NCI-H2196 (cell line): ENCODE data around the gene PSMB7.

Source experiments
- DNase-seq: peaks from one replicate; lab custom pipeline; 2025; ENCODE audit not compliant: unreplicated experiment; lab: John Stamatoyannopoulos, UW

The PSMB7 gene

DNA sequence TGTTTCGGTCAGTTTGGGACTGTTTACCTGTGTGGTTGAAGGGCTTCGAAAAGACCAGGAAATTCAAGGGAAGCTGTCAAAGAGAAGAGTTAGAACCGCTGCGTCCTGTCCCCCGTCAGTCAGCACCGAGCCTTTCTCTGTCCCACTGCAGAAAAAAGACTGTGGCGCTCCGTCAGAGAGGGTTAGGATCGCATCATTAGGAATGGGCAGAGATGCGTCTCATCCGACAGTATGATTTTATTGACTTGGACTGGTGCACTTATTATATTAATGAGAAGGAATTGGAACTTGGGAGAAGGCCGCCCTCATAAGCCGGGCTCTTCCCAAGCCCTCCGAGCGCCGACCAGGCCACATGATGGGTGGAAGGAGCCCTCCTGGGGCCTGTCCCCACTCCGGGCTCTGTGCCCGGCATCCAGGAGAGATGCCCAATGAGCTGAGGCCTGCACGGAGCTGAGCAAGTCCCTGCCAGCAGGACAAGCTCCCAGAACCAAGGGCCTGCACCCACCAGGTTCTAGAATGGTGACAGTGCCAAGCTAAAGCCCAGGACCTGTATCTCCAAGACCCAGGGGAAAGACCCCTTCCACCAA, 85.9 kb downstream of the PSMB7 start:
- no peak for DNase-seq

DNA sequence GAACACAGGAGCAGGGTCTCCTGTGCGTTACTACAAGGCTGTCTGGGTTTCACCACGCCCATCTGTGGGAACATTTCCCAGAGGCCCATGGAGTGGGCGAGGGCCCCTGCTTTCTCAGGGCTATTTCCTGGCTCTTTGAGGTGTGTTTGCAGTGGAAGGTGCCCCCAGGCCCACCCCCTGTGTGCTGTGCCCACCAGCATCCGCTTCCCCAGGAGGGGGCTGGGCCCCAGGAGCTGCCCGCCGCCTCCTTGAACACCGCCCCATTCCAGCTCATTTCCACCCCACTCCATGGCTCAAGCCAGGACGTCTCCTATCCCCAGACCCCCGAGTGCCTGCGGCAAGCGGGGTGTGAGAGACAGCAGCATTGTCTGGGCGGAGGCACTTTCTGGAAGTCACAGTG, 87.0 kb downstream of the PSMB7 start:
- no peak for DNase-seq

DNA sequence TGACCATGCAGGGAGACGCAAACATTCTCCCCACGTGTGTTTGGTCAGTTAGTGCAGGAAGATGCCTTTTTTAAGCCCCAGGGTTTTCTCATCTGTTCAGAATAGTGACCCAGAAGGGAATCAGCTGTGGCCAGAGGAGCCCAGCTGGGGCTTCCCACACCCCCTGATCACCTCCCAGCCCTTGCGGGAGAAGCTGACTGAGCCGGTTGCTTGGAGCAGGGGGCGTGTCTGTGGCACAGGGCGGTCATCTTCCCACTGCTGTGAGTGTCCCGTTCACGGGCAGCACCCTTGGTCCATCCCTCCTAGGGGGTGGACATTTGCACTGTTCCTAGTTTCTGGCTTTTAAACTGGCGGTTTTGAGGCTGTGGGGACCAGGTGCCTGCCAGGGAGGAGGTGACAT, 87.8 kb downstream of the PSMB7 start:
- no peak for DNase-seq

DNA sequence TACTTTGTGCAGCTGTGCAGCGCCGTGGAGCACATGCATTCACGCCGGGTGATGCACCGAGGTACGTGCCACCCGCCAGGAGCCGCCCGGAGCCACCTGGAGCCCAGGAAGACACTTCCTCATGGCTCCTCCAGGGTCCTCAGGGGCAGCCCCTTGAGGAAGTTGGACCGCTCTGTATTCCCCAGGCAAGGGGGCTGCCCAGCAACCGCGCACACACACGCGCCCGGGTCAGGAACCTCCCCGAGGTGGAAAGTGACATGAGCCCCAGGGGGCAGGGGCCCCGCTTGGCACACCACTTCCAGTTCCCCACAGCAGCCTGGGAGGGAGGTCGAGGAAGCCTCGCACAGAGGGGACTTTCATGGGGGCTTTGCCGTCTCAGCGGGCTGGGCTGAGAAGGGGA, 88.9 kb downstream of the PSMB7 start:
- DNase-seq = no peak

DNA sequence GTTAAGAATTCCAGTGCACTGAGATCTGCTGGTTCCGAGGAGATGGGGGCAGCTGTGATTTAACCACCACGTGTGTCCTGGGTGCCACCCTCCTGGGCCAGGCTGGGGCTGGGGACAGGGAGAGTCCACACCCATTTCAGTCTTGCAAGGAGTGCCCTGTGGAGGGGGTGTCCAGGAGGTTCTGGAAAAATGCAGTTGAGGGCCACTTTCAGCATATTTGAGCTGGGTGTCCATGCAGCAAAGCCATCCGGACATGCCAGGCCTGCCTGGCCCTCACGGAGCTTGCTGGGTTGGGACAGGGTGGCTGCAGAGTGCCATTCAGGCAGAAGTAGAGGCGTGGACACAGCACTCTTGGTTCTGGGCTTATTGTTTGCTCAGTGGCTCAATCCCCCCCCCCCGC, 89.4 kb downstream of the PSMB7 start:
- no peak for DNase-seq

DNA sequence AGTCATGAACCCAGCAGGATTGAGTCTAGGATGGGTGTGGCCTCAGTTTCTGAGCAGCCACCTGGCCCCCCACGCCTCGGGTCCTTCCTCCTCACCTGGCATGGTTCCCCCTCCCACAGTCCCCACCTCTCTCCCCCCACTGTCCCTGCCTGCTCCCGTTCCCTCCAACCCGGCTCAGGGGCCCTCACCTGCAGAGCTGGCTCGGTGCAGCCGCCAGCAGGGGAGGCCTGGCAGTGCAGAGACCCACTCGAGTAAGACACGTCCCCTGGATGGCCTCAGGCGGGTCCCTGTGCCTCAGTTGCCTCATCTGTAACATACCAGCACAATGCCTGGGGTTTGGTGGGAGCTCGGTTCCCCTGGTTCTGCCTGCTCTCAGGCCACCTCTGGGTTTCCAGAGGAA, 91.3 kb downstream of the PSMB7 start:
- DNase-seq = no peak

DNA sequence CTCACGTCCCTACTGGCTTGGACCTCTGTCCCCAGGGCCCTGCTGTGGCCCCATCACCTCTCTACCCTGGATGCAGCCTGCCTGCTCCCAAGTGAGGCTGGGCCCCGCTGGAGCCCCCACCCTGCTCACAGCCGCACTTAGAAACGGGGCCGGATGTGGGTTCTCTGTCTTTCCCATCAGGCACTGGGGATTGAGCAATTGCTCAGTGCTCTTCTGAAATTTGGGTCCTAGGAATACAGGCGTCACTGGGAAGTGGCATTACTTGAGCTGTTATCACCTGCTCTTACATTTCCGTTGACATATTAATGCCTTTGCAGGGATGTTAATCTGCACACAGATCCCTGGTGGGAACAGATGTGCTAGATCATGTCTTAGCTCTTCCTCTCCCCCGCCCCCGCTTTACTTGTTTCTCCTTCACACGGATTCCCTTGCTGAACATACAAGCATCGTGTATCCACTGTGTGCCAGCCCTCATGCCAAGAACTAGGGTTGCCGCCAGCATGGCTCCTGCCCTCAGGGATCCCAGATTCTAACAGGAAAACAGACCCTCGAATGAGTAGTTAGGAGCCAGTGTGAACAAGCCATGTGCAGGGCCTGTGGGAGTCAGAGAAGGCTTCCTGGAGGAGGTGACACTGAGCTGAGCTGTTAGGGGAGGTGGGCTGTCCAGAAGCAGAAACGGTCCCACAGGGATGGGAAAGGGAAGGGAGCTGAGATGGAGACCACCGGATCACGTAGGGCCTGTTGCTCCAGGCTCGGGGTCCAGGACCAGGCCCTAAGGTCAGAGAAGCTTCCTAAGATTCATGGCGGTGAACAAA, 92.4 kb downstream of the PSMB7 start:
- DNase-seq = no peak

DNA sequence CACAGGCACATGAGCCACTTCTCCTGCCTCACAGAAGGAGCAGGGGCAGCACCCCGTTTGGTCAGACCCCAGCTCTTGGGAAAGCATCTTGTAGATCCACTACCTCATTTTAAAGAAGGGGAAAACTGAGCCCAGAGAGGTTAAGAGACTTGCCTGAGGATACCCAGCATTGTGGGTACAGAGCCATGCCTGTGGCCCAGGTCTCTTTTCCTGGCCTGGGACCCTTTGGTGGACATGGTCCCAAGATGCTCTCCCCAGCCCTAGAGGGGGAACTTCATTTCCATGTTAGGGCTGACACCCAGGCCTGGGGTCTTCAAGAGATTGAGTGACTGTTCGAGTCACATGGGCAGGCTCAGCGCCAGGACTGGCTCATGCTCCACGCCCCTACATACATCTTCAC, 93.3 kb downstream of the PSMB7 start:
- no peak for DNase-seq

DNA sequence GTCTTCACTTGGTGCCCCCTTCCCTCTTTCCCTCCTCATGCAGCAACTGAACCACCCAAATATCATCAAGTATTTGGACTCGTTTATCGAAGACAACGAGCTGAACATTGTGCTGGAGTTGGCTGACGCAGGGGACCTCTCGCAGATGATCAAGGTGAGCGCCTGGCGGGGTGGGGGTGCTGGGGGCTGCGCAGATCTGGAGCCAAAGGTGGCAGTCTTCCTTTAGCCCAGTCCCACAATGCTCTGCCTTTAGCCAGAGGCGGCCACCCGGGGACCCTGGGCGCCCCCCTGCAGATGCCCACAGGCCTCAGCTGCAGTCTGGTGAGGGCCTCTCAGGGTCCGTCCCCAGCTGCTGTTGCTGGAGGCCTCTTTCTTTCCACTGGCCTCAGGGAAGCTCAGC, 93.8 kb downstream of the PSMB7 start:
- no peak for DNase-seq

DNA sequence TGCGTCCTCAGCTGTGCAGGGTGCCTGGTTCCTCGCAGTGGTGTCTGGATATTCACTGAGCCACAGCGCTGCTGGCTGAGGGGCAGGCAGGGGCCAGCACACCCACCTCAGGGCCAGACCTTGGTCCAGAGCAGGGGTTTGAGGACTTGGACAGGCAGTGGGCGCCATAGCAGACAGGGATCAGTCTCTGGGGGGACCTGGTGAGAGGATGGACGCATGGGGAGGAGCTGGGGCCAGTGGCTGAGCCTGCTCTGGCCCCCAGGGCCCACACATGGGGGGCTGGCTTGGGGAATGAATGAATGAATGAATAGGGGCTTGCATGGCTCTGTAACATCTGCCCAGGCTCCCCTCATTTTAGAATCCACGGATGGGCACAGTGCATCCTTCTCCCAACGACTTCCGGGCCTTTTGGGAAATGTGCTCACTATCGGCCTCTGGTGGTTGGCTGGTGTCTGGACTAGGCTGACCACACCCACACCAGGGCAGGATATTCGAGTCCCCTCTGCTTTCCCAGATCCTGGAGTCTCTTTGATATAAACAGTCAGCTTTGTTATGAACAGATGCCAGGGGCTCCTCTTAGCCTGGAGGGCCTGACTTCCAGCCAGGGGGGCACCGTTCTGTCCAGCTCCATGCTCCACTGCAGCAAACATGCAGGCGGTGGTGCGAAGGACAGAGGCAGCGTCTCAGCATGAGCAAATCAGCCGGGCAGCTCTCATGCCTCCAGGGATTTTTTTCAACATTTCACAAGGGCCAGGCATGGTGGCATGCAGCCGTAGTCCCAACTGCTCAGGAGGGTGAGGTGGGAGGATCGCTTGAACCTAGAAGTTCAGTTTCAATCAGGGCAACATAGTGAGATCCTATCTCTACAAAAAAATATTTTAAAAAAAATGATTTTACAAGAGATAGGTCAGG, 94.9 kb downstream of the PSMB7 start:
- DNase-seq = peak; percentile 72

DNA sequence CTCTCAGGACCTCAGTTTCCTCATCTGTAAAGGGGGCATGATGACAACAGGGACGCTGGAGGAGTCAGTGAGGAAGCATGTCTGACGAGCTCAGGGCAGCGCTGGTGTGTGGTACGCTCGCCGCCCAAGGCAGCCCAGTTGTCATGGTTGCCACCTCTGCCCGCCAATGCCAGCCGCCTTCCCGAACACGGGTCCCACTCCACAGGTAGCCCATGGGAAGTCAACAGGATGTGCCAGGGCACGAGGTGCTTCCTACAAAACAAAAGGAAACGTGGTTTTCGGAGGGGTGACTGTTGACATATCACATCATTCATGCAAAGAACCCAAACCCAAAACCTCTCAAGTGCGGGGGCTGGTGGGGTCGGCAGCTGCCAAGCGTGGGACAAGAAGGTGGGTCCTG, 99.4 kb downstream of the PSMB7 start:
- DNase-seq = no peak

DNA sequence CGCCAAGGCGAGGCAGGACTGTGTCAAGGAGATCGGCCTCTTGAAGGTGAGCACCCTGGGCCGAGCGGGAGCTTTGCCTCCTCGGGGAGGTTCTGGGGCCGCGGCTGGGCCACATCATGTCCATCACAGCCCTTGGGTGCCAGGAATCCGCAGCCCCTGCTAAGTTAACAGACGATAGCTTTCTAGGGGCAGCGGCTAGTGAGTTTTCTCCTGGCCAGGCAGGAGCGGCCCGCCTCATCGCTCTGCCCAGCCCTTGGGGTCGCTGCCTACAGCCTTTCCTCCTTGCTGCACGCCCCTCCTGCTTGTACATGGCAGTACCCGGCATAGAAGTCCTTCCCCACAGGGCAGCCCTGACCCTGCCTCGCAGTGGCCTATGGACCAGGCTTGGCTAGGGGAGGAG, 101.3 kb downstream of the PSMB7 start:
- no peak for DNase-seq

DNA sequence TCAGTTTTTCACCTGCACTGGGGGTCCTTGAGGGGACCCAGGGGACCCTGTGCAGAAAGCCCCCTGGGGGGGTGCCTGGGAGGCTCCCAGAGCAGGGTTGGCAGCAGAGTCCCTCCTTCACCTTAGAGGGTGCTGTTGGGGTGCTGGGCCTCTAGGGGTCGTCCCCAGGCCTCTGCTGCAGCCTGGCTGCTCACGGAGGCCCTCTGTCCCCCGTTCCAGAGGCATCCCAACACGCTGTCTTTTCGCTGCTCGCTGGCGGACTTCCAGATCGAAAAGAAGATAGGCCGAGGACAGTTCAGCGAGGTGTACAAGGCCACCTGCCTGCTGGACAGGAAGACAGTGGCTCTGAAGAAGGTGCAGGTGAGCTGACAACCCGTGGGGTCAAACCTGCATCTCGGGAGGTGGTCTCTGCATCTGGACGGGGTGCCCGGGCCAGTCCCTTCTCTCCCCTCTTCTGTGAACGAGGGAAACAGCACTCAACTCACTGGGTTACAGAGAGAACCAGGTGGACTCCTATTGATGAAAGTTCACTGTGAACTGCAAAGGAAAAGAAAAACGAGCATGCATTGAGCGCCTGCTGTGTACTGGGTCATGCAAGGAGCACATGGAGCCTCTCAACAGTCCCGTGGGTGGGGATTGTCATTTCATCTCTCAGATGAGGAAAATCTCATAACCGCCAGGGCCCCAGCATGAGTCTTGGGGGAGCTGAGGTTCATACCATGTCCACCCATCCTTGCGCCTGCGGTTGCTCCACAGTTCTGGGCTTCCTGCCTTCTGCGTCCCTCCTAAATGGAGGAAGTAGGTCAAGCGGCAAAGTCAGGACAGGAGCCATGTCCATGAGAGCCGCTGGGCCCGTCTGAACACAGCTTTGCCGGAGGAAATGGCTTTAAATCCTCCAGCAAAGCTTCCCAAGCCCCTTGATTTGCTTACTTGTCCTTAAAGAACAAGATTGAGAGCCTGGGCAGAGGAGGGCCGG, 102.7 kb downstream of the PSMB7 start:
- DNase-seq = no peak

DNA sequence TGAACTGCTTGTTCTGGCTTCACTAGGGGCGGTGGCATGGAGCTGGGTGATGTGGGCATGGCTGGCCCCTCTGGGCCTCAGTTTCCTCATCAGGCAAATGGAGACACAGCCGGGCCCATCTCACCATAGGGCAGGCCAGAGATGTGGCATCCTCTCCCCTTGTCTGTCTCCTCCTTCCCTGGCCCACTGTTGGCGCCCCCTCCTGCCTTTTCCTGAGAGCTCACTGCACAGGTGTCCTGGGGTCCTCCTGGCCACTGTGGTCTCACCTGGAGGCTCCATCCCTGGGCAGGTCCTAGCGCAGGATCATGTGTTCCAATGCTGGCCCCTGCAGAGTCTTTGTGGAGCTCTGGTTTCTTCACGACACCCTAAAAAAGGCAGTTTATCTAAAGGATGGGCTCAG, 104.0 kb downstream of the PSMB7 start:
- DNase-seq = no peak

DNA sequence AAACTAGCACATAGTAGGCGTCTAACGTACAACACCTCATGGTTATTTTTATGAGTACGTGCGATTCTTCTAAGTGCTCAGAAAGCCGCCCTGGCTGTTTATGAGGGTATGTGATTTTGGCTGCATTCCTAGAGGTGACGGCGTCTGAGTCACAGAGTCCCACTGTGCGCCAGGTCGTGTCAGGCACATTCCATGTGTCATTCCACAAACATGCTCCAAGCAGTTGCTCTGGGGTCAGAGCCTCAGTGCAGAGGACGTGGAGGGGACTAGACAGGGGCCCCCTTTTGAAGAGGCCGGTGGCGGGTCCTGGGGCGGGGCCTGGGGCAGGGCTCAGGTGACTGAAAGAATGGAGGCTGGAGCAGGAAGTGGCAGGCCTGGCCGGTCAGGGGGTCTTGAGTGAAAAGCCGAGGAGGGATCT, 105.6 kb downstream of the PSMB7 start:
- DNase-seq = no peak

DNA sequence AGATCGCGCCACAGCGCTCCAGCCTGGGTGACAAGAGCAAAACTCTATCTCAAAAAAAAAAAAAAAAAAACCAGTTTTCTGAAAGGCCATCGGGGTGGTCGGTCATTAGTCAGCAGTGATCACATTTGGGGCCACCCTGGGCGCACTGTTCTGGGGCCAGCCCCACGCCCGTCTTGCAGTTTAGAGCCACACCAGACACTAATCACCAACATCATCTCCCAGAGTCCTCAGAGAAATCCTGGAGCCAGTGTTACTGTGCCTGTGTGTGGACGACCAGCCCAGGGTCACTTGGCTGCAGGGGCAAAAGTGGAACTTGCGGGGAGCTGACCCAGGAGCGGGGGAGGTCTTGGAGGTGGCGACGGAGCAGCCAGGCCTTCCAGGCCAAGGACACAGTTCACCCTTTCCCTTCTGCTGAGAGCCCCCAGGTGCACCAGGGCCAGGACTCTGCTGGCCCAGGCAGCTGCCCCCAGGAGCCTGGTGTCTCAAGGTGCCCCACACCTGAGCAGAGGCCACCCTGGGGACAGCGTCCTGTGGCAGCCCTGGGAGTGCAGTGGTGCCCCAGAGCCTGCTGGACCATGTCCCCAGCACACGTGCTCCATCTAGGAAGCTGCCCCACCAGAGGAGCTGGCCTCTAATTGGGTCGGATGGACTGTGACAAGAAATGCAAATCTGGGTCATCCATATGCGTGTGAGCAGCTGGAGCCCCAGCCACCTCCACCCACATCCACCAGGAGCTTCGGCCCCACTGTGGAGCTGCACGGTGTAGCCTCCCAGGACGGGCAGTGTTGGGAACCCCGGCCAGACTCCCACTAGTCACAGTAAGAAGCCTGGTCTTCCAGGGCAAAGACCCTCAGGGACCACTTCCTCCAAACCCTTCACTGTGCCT, 106.4 kb downstream of the PSMB7 start:
- DNase-seq = no peak

DNA sequence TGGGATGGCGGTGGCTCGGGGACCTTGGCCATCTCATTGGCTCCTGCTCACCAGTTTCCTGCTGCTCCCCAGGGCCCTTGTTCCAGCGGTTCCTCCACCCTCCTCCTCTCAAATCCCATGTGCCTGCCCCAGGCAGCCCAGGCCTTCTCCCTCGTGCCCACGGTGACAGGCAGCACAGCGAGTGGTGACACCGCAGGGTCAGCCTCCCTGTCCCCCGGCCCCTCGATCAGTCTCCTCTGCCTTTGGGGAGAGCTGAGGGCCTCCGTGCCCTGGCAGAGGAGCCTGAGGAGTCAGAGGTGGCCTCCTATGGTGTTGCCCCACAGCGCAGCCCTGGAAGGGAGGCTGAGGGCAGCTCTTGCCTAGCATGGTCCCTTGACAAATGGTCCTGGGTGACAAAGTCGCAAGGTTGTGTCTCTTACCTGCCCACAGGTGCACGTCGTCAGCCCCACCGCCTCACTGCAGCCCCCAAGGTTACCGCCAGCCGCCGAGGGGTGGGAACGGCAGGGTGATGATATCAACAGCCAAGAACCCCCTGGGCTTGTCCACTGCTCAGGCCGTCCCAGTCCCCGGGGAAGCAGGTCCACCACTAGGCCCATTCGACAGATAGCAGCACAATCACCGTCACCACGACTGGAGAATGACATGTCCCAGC, 107.7 kb downstream of the PSMB7 start:
- DNase-seq = no peak

DNA sequence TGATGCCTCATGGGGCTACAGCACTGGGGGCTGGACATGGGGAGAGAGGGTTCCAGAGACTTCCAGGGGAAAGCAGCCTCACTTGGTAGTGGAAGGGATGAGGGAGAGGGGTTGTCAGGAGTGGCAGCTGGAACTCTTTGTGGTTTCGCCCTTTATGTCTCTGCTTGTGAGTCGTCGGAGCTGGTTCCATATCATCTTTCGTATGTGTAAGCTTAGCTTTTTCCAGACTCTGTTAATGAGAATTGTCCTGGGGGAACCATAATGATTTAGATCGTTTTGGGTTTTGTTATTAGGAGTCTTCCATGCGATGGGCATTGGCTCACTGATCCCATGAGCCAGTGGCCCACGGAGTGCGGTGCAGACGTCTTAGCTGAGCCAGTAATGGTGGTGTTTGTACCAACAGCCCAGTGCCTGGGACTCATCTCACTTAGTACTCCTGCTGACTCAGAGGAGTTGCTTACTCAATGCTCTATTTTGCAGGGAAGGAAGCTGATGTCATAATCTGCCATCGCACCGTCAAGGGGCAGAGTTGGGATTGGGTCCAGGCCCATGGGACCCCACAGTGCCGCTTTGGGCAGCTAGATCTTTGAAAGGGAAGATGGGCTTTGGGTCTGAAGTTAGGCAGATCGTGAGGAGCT, 109.0 kb downstream of the PSMB7 start:
- DNase-seq = no peak

DNA sequence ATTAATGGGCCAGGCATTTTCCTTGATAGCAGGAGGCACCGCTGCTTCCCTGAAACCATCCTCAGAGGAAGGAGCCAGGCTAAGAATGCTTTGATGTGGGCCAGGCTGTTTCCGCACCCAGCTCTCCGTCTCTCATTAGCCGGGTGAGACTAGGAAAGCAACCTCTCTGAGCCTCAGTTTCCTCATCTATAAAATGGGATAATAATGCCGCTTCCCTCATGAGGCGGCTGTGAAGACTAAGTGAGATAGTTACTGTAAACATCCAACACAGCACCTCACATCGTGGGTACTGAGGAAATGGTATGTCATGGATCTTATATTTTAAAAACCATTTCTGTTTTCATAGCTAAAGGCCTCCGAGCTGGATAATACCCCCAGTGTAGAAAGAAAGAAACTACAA, 111.0 kb downstream of the PSMB7 start:
- no peak for DNase-seq
